Upper lobe of left lung (tissue), 4 donors: Measurements from ENCODE around the gene ADAMTS16.

ENCODE experiments used
- CTCF ChIP-seq, 6 experiments: fragments of 450-650 bp in 4 of 6; fragments of 200-600 bp in 2 of 6; sonication (generic) in 2 of 6; IDR thresholded peaks; one replicate each; pipeline ENCODE4 v1.5.1; 2016 to 2019; ENCODE audit warnings: antibody characterized with exemption in 6 of 6
- EP300 ChIP-seq, 4 donors: sonication (generic); formaldehyde crosslinking; IDR thresholded peaks; one replicate each; pipeline ENCODE4 v1.5.1; 2017; ENCODE audit warnings: antibody characterized with exemption in 4 of 4, control low read depth in 2 of 4
- POLR2AphosphoS5 ChIP-seq, 2 donors: sonication (generic); formaldehyde crosslinking; IDR thresholded peaks; one replicate each; pipeline ENCODE4 v1.5.1; 2017; ENCODE audit warnings: antibody characterized with exemption in 2 of 2

GRCh38 chr5:5219541-5219940 lies 79.4 kb downstream of the ADAMTS16 start:
- TF ChIP-seq CTCF (IDR thresholded peaks at IDR 0.05): no peak
- no peak for TF ChIP-seq EP300 (IDR thresholded peaks at IDR 0.05)
- TF ChIP-seq POLR2AphosphoS5 (IDR thresholded peaks at IDR 0.05): no peak
